ENCODE results near the gene PERP.
"Not testable (repeated sequence)": the region's sequence is repeated elsewhere in the genome, so short reads cannot be mapped to it uniquely, and the experiment has no call there.

Gene PERP

GRCh38 chr6:138105446-138105845, 1.8 kb downstream of the PERP start:
- no peak for DNase-seq (ENCODE audit: low read depth)

DNA sequence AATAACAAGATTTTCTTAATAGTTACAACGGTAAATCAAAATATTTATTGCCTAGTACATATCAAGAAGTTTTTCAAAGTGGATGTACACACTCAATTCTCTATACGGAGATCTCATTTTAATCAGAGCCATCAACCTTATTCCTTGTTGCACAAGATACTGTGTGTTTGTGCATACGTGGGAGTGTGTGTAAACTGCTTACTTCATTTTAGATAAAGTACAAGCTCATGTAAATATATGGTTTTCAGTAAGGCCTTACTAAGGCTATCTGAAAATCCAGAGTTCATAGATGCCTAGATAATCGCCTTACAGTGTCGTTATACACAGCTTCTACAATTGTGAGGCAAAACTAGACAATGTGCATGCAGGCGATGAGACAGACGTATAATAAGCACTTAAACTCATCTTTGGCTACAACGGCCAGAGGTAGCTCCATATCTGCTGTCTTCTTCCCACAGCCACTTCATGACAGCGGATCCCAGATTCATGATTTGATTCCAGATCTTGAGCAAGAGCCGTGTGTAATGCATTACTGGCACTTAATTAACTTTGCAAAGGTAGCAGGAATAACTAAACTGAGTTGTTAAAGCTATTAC, 2.5 kb downstream of the PERP start:
- DNase-seq (ENCODE audit: low read depth): no peak

DNA sequence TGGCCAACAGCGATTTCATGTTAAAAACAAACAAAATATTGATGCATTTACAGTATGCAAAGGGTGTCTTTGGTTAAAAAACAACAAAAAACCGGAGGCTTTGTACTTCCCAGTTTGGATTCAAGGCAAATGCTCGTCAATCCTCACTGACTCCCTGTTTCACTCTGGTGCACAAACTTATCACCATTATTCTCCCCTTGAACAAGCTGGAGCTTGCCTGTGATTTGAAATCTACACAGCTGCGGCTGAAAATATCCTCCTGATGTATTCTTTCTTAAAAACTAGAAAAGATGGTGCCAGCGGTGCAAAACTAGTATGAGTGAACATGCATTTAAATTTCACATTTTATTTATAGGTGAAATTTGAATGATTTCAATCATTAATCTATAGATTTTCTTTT, 3.3 kb downstream of the PERP start:
- DNase-seq (ENCODE audit: low read depth): no peak

GRCh38 chr6:138101946-138102731, 5.1 kb downstream of the PERP start:
- DNase-seq (ENCODE audit: low read depth): no peak

GRCh38 chr6:138099832-138100231, 7.4 kb downstream of the PERP start:
- no peak for DNase-seq (ENCODE audit: low read depth)

GRCh38 chr6:138098306-138098705, 8.9 kb downstream of the PERP start:
- DNase-seq (ENCODE audit: low read depth): no peak

DNA sequence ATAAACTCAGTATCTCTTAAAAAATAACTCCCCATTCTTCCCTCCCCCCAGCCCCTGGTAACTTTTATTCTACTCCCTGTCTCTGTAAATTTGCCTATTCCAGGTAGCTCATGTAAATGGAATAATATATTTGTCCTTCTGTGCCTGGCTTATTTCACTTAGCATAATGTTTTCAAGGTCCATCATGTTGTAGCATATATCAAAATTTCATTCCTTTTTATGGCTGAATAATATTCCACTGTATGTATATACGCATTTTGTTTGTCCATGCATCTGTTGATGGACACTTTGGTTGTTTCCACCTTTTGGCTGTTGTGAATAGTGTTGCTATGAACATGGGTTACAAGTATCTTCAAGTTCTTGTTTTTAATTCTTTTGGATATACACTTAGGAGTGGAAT, 13.0 kb downstream of the PERP start:
- no peak for DNase-seq (ENCODE audit: low read depth)

DNA sequence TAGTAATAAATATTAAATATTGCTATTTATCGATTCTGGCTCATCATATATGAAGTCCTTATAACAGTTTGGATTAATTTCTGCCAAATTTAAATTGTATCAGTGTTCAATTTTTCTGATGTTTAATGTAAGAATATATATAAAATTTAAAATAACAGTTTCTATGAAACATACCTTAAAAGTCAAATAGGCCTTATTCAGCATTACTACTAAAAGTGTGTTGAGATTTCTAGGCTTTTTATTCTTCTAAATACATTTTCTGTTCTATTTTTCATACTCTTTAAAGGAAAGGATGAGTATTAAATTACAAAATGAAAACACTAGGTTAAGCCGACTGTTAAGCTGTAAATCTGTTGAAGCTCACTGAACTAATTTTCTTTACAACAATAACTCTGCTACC, 13.6 kb downstream of the PERP start:
- DNase-seq (ENCODE audit: low read depth): no peak

DNA sequence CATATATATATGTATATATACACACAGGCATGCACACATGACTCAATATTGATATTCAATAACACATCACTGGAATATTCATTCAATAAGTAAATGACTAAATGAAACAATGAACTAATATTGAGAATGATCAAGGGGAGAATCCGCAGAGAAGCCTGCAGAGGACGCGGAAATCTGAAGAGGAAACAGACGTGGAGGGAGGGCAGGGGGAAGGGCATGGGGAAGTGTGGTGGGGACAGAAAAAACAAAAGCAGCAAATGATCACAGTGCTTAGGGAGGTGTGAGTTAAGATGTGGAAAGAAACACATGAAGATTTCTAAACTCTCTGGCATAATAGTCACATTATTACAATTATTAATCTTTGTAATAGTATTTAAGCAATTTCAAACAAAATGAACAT, 14.5 kb downstream of the PERP start:
- no peak for DNase-seq (ENCODE audit: low read depth)

- DNase-seq (ENCODE audit: low read depth): no peak
Observed at GRCh38 chr6:138089325-138089724, 17.9 kb downstream of the PERP start.

- no peak for DNase-seq (ENCODE audit: low read depth)
Observed at GRCh38 chr6:138088326-138088762, 18.9 kb downstream of the PERP start.

- no peak for DNase-seq (ENCODE audit: low read depth)
Observed at GRCh38 chr6:138087593-138088325, 19.5 kb downstream of the PERP start.

DNA sequence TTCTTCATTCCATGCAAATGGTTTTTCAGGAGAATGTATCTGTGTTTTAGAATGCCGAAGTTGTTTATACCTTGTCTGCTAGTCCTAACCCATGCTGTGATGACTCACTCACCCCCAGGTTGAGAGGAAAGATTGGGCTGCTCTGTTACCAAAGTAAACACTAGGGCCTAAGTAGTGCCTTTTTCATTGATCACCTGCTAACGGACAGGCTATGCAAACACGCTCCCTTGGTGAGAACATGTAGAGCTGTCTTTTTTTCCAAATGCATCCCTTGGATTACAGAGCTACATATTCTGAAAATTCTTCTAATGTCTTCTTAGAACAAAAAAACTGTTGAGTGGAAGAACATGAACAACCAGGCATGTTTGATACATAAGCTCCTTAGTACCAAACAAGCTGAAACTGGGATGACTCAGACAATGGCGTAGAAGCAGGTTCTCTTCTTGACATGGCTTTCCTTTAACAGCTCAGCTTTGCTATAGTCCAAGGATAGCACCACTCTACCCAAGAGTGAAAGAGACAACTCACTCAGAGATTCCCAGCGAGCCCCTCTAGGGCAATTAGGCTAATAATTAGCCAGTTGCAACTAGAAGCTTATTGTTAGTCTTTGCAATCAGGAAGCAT, 20.5 kb downstream of the PERP start:
- no peak for DNase-seq (ENCODE audit: low read depth)

- DNase-seq (ENCODE audit: low read depth): no peak
Observed at GRCh38 chr6:138085839-138086222, 21.4 kb downstream of the PERP start.

DNA sequence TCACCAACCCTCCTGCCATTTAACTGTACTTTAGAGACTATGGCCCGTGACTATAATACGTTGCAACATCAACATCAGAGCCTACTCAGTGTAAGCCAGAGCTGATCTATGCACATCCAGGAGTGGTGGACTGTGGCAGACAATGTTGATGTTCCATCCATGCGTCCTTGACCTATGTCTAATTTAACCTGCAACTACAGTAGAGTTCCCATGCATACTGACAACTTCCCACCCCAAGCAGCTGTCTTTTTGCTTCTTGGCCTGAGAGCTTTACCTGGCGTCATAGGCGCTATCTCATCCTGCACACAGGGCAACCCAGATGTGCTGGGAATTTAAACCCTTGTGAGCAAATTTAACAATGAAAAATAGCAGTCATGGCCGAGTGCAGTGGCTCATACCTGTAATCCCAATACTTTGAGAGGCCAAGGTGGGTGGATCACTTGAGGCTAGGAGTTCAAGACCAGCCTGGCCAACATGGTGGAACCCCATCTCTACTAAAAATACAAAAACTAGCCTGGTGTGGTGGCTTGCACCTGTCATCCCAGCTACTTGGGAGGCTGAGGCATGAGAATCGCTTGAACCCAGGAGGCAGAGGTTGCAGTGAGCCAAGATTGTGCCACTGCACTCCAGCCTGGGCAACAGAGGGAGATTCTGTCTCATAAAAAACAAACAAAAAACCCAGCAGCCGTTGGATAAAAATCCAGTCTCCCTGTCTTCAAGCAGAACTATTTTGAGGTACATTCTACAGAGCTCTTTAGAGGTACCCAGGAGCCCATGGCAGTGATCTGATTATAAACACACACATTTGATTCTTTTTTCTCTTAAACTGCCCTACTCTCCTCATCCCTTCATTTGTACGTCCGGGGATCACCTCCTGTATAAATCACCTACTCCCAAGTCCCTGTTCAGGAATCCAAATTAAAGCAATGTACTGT, 22.0 kb downstream of the PERP start:
- no peak for DNase-seq (ENCODE audit: low read depth)

DNA sequence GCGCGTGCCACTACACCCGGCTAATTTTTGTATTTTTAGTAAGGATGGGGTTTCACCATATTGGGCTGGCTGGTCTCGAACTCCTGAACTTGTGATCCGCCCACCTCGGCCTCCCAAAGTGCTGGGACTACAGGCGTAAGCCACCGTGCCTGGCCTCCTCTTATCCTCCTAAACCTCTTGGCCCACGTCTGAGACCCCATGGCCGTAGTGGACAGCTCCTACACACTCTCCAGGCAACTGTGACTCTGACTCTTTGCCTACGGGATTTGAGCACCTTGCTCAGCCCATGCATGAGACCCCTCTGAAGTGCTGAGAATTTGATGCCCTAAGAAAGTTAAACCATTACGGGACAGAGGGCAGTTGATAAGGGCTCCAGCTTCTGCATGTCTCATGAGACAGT, 25.0 kb downstream of the PERP start:
- DNase-seq (ENCODE audit: low read depth): no peak

DNA sequence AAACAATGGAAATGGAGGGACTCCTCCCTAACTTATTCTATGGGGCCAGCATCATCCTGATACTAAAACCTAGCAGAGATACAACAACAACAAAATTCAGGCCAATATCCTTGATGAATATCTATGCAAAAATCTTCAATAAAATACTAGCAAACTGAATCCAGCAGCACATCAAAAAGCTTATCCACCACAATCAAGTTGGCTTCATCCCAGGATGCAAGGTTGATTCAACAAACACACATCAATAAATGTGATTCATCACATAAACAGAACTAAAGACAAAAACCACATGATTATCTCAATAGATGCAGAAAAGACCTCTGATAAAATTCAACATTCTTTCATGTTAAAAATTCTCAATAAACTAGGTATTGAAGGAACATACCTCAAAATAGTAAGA, 27.7 kb downstream of the PERP start:
- DNase-seq (ENCODE audit: low read depth): not testable (repeated sequence)

DNA sequence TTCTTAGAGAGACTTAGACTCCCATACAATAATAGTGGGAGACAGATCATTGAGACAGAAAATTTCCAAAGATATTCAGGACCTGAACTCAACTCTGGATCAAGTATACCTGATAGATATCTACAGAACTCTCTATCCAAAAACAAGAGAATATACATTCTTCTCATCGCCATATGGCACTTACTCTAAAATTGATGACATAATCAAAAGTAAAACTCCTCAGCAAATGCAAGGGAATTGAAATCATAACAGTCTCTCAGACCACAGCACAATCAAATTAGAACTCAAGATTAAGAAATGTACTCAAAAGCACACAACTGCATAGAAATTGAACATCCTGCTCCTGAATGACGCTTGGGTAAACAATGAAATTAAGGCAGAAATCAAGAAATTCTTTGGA, 28.7 kb downstream of the PERP start:
- no peak for DNase-seq (ENCODE audit: low read depth)

- DNase-seq (ENCODE audit: low read depth): no peak
Observed at GRCh38 chr6:138073264-138073663, 34.0 kb downstream of the PERP start.

DNA sequence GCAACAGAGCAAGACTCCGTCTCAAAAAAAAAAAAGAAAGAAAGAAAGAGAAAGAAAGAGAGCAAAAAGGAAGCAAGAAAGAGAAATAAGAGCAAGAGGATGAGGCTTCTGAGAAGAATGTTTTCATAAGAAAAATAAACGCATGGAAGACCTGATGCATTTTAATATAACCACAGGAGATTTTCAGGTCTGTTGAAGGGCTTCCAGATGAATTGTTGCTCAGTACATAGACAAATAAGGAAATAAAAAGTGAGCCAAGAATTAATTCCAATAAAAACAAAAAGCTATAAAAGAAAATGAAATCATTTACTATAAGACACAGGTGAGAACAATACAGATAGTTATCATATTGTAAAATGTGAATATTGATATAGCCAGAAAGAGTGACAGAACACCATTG, 43.5 kb downstream of the PERP start:
- no peak for DNase-seq (ENCODE audit: low read depth)

DNA sequence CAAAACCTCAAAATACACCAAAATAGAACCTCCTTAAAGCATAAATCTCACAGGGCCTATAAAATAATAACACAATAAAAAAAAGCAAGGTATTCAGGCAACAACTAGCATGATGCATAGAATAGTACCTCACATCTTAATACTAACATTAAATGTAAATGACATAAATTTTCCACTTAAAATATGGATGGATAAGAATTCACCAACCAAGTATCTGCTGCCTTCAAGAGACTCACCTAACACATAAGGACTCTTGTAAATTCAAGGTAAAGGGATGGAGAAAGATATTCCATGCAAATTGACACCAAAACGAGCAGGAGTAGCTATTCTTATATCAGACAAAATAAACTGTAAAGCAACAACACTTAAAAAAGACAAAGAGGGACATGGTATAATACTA, 52.2 kb downstream of the PERP start:
- no peak for DNase-seq (ENCODE audit: low read depth)

DNA sequence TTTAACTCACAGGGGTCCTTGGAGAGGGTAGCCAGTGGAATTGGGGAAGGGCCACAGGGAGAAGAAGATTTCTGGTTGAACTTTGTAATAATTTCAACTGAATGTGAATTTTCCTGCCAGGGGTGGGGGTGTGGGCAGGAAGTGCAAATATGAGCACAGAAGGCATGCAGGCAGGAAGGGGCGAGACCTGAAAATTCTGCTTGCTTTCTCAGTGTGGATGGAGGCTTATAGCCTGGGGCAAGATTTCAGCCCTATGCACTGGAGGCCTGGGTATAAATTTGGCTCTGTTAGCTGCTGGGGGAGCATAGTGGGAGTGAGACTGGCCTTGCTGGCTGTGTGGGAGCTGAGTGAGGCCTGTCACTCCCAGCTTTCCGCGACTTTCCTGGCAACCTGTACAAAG, 54.4 kb downstream of the PERP start:
- DNase-seq (ENCODE audit: low read depth): no peak

Measured in stimulated activated CD8-positive, alpha-beta memory T cell treated with anti-CD3 and anti-CD28 coated beads, Interleukin-12 subunit alpha, Interleukin-12 subunit beta, amount 100 ng/mL, for 4 hours (primary cell).